ENCODE data around the gene NCAM1.
"Not testable (repeated sequence)": the region's sequence is repeated elsewhere in the genome, so short reads cannot be mapped to it uniquely, and the experiment has no call there.

Gene NCAM1

GRCh38 chr11:113043698-113044097 lies 82.5 kb downstream of the NCAM1 start:
- no peak overlapping the region for H3K4me3 ChIP-seq (ENCODE audit: low read depth, low read length)

GRCh38 chr11:113045146-113045545 lies 83.9 kb downstream of the NCAM1 start:
- H3K4me3 ChIP-seq (ENCODE audit: low read depth, low read length) = no peak overlapping the region
- TF ChIP-seq CTCF (IDR thresholded peaks at IDR 0.05; ENCODE audit: low read depth, low read length) = no peak

More at GRCh38 chr11:113043698-113044097, 82.5 kb downstream of the NCAM1 start:
- no peak for TF ChIP-seq CTCF (IDR thresholded peaks at IDR 0.05; ENCODE audit: low read depth, low read length)

- H3K4me3 ChIP-seq (ENCODE audit: low read depth, low read length) = no peak overlapping the region
- no peak for TF ChIP-seq CTCF (IDR thresholded peaks at IDR 0.05; ENCODE audit: low read depth, low read length)
Measured at GRCh38 chr11:113046866-113047265, 85.6 kb downstream of the NCAM1 start.

GRCh38 chr11:113048820-113049768 lies 87.9 kb downstream of the NCAM1 start:
- TF ChIP-seq CTCF (IDR thresholded peaks at IDR 0.05; ENCODE audit: low read depth, low read length) = no peak
- no peak overlapping the region for H3K4me3 ChIP-seq (ENCODE audit: low read depth, low read length)

- not testable (repeated sequence) for H3K4me3 ChIP-seq (ENCODE audit: low read depth, low read length)
Measured at GRCh38 chr11:113053042-113053441, 91.8 kb downstream of the NCAM1 start.

- H3K4me3 ChIP-seq (ENCODE audit: low read depth, low read length) = no peak overlapping the region
- no peak for TF ChIP-seq CTCF (IDR thresholded peaks at IDR 0.05; ENCODE audit: low read depth, low read length)
Measured at GRCh38 chr11:113057038-113057437, 95.8 kb downstream of the NCAM1 start.

- H3K4me3 ChIP-seq (ENCODE audit: low read depth, low read length) = no peak overlapping the region
- no peak for TF ChIP-seq CTCF (IDR thresholded peaks at IDR 0.05; ENCODE audit: low read depth, low read length)
Measured at GRCh38 chr11:113059548-113059947, 98.3 kb downstream of the NCAM1 start.

Data from WI38 (cell line).